Measurements from ENCODE around the gene OR4F15. TPM values are rescaled to one million over a fixed set of nuclear protein-coding genes. Genes with fewer than 3 reads are reported as not detected.

OR4F15 gene
- total and polyA plus RNA-seq, 2 of the 8 experiments (the other 6 are each of a cell fraction or from before 2014, with no cell fraction given): not detected

DNA sequence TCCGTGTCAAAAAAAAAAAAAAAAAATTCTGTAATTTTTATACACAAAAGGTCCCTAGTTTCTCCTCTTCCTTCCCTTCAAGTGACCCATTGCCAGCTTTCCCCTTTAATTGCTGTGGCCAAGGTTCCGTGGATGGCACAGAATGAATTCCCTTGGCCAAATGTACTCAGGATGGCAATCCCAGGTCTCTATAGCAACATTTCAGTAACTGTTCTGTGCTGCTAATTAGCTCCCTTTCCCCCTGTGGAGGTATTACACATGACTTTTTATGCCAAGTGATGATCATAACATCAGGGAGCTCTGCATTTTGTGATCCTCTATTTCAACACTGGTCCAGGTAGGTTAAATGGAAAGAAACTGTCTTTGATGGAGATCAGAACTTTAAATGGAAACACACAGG is 8.8 kb upstream of the OR4F15 start, which contains the start of gene OR4F6 (continued):
- TF ChIP-seq PHF8 (conservative IDR thresholded peaks at IDR 0.05; ENCODE audit: low read depth, low read length): no peak
- TF ChIP-seq TEAD4 (IDR thresholded peaks at IDR 0.05; ENCODE audit: low read depth, low read length): no peak
- TF ChIP-seq FOSL1 (IDR thresholded peaks at IDR 0.05; ENCODE audit: insufficient read depth, low read depth, low read length): no peak
- no peak for TF ChIP-seq SP1 (IDR thresholded peaks at IDR 0.05; ENCODE audit: low read depth, low read length)
- TF ChIP-seq, protein P1, sequence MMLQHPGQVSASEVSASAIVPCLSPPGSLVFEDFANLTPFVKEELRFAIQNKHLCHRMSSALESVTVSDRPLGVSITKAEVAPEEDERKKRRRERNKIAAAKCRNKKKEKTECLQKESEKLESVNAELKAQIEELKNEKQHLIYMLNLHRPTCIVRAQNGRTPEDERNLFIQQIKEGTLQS (IDR thresholded peaks at IDR 0.05; ENCODE audit: insufficient read depth, low read depth, low read length): no peak
- TF ChIP-seq, protein P2, sequence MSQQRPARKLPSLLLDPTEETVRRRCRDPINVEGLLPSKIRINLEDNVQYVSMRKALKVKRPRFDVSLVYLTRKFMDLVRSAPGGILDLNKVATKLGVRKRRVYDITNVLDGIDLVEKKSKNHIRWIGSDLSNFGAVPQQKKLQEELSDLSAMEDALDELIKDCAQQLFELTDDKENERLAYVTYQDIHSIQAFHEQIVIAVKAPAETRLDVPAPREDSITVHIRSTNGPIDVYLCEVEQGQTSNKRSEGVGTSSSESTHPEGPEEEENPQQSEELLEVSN (IDR thresholded peaks at IDR 0.05): no peak
